Neural cell (in vitro differentiated cells): ENCODE results near the gene FSD2. TPM values are rescaled to one million over a fixed set of nuclear protein-coding genes. Genes with fewer than 3 reads are reported as not detected.

Experiments used
- H2AFZ ChIP-seq: fragments of 200-600, 300-800 bp; sonication (generic), shearing (Covaris generic); 2 replicates; pipeline ENCODE4 v1.6.0; 2014; ENCODE audit warnings: low read depth, mild to moderate bottlenecking, antibody characterized with exemption, low read length, moderate library complexity
- H3F3A ChIP-seq: fragments of 200-600 bp; shearing (Covaris generic); 2 replicates; pipeline ENCODE4 v1.6.1; 2016; ENCODE audit warnings: mild to moderate bottlenecking, moderate library complexity, mixed read lengths, antibody characterized with exemption, low read length; ENCODE audit not compliant: insufficient read depth, poor library complexity, severe bottlenecking
- H3K27ac ChIP-seq: fragments of 200-600, 300-800 bp; sonication (generic), shearing (Covaris generic); 2 replicates; pipeline ENCODE4 v1.5.1; 2014; ENCODE audit warnings: mild to moderate bottlenecking, low read length, moderate library complexity
- H3K27me3 ChIP-seq: fragments of 300-800, 200-600 bp; sonication (generic), shearing (Covaris generic); 2 replicates; pipeline ENCODE4 v1.6.0; 2014; ENCODE audit warnings: mild to moderate bottlenecking, low read depth, low read length, moderate library complexity; ENCODE audit not compliant: insufficient read depth
- H3K36me3 ChIP-seq: fragments of 300-800, 200-600 bp; sonication (generic), shearing (Covaris generic); 2 replicates; pipeline ENCODE4 v1.5.1; 2014; ENCODE audit warnings: mild to moderate bottlenecking, antibody characterized with exemption, low read length, moderate library complexity; ENCODE audit not compliant: insufficient read depth
- H3K4me2 ChIP-seq: fragments of 300-800, 200-600 bp; sonication (generic), shearing (Covaris generic); 2 replicates; pipeline ENCODE4 v1.6.0; 2014; ENCODE audit warnings: mild to moderate bottlenecking, low read length
- H3K4me3 ChIP-seq: fragments of 300-800, 200-600 bp; sonication (generic), shearing (Covaris generic); 2 replicates; pipeline ENCODE4 v1.5.1; 2014; ENCODE audit warnings: mild to moderate bottlenecking, low read length, moderate library complexity
- H3K79me2 ChIP-seq: fragments of 200-600 bp; shearing (Covaris generic); replicated peaks from 2 replicates; pipeline ENCODE4 v1.6.0; 2014; ENCODE audit warnings: mild to moderate bottlenecking, low read length, moderate library complexity; ENCODE audit not compliant: insufficient read depth
- H3K9ac ChIP-seq: fragments of 300-800, 200-600 bp; sonication (generic), shearing (Covaris generic); 2 replicates; pipeline ENCODE4 v1.6.1; 2016; ENCODE audit warnings: mild to moderate bottlenecking, low read length, mixed read lengths
- H3K9me2 ChIP-seq: fragments of 200-600 bp; shearing (Covaris generic); 2 replicates; pipeline ENCODE4 v1.6.1; 2016; ENCODE audit warnings: mild to moderate bottlenecking, low read length, mixed read lengths; ENCODE audit not compliant: insufficient read depth
- H3K9me3 ChIP-seq: fragments of 200-600, 300-800 bp; sonication (generic), shearing (Covaris generic); 2 replicates; pipeline ENCODE4 v1.6.1; 2016; ENCODE audit warnings: mild to moderate bottlenecking, mixed run types, low read length, moderate library complexity, mixed read lengths
- H4K20me1 ChIP-seq: fragments of 200-600 bp; shearing (Covaris generic); 2 replicates; pipeline ENCODE4 v1.6.1; 2016; ENCODE audit warnings: mild to moderate bottlenecking, mixed run types; ENCODE audit not compliant: insufficient read depth
- CTCF ChIP-seq: fragments of 450-650 bp; IDR thresholded peaks from 2 replicates; pipeline ENCODE4 v1.5.1; 2014; ENCODE audit warnings: antibody characterized with exemption, mild to moderate bottlenecking, moderate library complexity; ENCODE audit not compliant: poor library complexity, severe bottlenecking
- EP300 ChIP-seq: fragments of 450-650 bp; conservative IDR thresholded peaks from 2 replicates; pipeline ENCODE4 v1.6.1; 2014; ENCODE audit warnings: antibody characterized with exemption, mild to moderate bottlenecking, moderate library complexity; ENCODE audit not compliant: poor library complexity, severe bottlenecking
- EZH2 ChIP-seq: fragments of 200-600, 300-800 bp; shearing (Covaris generic), sonication (generic); IDR thresholded peaks from 2 replicates; pipeline ENCODE4 v1.6.1; 2014; ENCODE audit warnings: antibody characterized with exemption, low read length, borderline replicate concordance, mild to moderate bottlenecking; ENCODE audit not compliant: insufficient read depth, poor library complexity, severe bottlenecking
- MXI1 ChIP-seq: fragments of 450-650 bp; conservative IDR thresholded peaks from 2 replicates; pipeline ENCODE4 v1.6.1; 2014; ENCODE audit warnings: antibody characterized with exemption, mild to moderate bottlenecking; ENCODE audit not compliant: poor library complexity, severe bottlenecking
- POLR2AphosphoS5 ChIP-seq: IDR thresholded peaks from 2 replicates; pipeline ENCODE4 v1.6.1; 2012
- RAD21 ChIP-seq: fragments of 450-650 bp; conservative IDR thresholded peaks from 2 replicates; pipeline ENCODE4 v1.6.1; 2014; ENCODE audit warnings: antibody characterized with exemption, mild to moderate bottlenecking, moderate library complexity
- SMC3 ChIP-seq: fragments of 450-650 bp; conservative IDR thresholded peaks from 2 replicates; pipeline ENCODE4 v1.6.1; 2014; ENCODE audit warnings: antibody characterized with exemption, mild to moderate bottlenecking, moderate library complexity; ENCODE audit not compliant: poor library complexity
- TAF1 ChIP-seq: IDR thresholded peaks from 2 replicates; pipeline ENCODE4 v1.6.1; 2012; ENCODE audit warnings: low read depth
- polyA plus RNA-seq: library from polyadenylated mRNA; depleted of rRNA; stranded (reverse); fragments of >200 nt; gene quantifications from 2 replicates; pipeline ENCODE4 v1.2.3, GENCODE V29; 2014
- TF ChIP-seq, protein P1 (sequence below): IDR thresholded peaks from 2 replicates; pipeline ENCODE4 v1.6.1; 2012; ENCODE audit warnings: borderline replicate concordance

The FSD2 gene
- polyA plus RNA-seq, 1 donor from 2014 or later: not detected

DNA sequence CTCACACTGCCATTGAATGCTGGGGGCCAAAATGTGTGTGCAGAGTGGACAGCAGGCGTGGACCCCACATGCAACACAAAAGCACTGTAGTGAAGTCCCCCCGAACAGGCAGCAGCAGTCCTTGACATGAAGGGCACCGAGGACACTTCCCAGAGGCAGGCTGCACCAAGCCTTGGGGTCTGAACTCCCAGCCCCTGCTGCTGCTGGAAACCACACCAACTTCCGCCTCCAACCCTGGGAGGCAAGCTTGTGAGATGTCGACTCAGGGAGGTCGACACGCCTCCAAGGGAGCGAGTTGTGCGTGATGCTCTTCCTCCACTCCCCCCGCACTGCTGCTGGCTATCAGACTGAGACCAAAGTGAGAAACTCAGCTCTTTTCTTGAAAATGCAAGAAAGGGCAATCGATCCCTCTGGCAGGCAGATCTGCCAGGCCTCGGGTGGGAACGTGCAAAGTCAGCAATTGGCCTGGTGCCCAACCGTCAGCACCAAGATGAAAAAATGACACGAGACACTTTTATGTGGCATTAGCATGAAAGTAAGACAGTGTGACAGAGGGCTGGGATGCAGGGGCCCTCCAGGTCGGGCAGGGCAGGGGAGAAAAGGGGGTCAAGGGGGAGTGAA lies 47.2 kb upstream of the FSD2 start:
- Histone ChIP-seq H3K4me2 (no peak overlapping the region), H3K79me2 (no peaks in the 10 kb centered on the region), H3K27ac (no peak overlapping the region), H2AFZ (no peak overlapping the region), H3K27me3 (no peaks in the 10 kb centered on the region), H3K9me3 (no peaks in the 10 kb centered on the region), H3K4me3 (no peak overlapping the region), H4K20me1 (no peaks in the 10 kb centered on the region), H3F3A (no peaks in the 10 kb centered on the region), H3K9me2 (no peaks in the 10 kb centered on the region), H3K9ac (no peak overlapping the region), H3K36me3 (no peaks in the 10 kb centered on the region)
- no peak for TF ChIP-seq RAD21
- TF ChIP-seq SMC3: no peak
- TF ChIP-seq MXI1: no peak
- TF ChIP-seq CTCF: no peak
- TF ChIP-seq, protein P1, sequence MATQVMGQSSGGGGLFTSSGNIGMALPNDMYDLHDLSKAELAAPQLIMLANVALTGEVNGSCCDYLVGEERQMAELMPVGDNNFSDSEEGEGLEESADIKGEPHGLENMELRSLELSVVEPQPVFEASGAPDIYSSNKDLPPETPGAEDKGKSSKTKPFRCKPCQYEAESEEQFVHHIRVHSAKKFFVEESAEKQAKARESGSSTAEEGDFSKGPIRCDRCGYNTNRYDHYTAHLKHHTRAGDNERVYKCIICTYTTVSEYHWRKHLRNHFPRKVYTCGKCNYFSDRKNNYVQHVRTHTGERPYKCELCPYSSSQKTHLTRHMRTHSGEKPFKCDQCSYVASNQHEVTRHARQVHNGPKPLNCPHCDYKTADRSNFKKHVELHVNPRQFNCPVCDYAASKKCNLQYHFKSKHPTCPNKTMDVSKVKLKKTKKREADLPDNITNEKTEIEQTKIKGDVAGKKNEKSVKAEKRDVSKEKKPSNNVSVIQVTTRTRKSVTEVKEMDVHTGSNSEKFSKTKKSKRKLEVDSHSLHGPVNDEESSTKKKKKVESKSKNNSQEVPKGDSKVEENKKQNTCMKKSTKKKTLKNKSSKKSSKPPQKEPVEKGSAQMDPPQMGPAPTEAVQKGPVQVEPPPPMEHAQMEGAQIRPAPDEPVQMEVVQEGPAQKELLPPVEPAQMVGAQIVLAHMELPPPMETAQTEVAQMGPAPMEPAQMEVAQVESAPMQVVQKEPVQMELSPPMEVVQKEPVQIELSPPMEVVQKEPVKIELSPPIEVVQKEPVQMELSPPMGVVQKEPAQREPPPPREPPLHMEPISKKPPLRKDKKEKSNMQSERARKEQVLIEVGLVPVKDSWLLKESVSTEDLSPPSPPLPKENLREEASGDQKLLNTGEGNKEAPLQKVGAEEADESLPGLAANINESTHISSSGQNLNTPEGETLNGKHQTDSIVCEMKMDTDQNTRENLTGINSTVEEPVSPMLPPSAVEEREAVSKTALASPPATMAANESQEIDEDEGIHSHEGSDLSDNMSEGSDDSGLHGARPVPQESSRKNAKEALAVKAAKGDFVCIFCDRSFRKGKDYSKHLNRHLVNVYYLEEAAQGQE: no peak
- TF ChIP-seq EP300: no peak
- no peak for TF ChIP-seq TAF1
- TF ChIP-seq POLR2AphosphoS5: no peak
- TF ChIP-seq EZH2: no peak

DNA sequence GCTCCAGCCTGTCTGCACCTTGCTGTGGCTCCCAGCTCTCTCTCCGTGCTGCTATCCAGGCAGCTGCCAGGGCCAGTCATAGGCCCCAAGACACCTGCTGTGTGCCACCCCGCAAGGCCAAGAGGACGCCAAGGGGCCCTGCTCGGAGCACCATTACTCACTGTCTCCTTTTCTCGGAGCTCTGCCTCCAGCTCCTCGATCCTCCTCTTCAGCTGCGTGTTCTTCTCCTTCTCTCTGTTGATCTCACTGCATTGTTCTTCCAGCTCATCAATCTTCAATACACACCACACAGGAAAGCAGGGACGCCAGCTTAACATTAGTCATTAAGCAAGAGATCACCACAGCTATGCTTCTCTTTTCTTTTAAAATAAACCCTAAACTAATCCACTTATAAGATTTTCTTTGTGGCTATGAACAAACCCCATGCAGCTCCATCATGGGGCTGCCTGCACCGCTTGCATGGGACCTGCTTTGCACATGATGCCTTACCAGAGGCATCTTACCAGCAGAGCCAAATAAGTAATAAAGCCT lies 46.2 kb upstream of the FSD2 start:
- Histone ChIP-seq H3K4me3 (no peak overlapping the region), H3K27me3 (no peaks in the 10 kb centered on the region), H4K20me1 (no peaks in the 10 kb centered on the region), H3F3A (no peaks in the 10 kb centered on the region), H3K36me3 (no peaks in the 10 kb centered on the region), H2AFZ (no peak overlapping the region), H3K4me2 (no peak overlapping the region), H3K9ac (no peak overlapping the region), H3K79me2 (no peaks in the 10 kb centered on the region), H3K9me2 (no peaks in the 10 kb centered on the region), H3K9me3 (no peaks in the 10 kb centered on the region), H3K27ac (no peak overlapping the region)
- no peak for TF ChIP-seq SMC3
- no peak for TF ChIP-seq POLR2AphosphoS5
- no peak for TF ChIP-seq RAD21
- TF ChIP-seq TAF1: no peak
- no peak for TF ChIP-seq EZH2
- no peak for TF ChIP-seq EP300
- no peak for TF ChIP-seq MXI1
- TF ChIP-seq, protein P1: no peak
- TF ChIP-seq CTCF: no peak
